HL-60 (cell line): ENCODE results near the gene KRTAP3-1.
"Not testable (repeated sequence)": the region's sequence is repeated elsewhere in the genome, so short reads cannot be mapped to it uniquely, and the experiment has no call there.

Experiments used
- DNase-seq, 2 experiments: peaks; one replicate each; pipeline ENCODE4 v3.0.0-alpha.2; 2010 to 2020; ENCODE audit warnings: low read depth in 1 of 2, low spot score in 1 of 2
- H3K27ac ChIP-seq: fragments of 250-450 bp; sonication (Bioruptor Pico); replicated peaks from 2 replicates; pipeline ENCODE4 v1.5.1; 2020; ENCODE audit warnings: mild to moderate bottlenecking, moderate library complexity
- H3K27me3 ChIP-seq: fragments of 250-450 bp; sonication (Bioruptor Pico); 2 replicates; pipeline ENCODE4 v1.5.1; 2021; ENCODE audit warnings: mild to moderate bottlenecking, moderate library complexity; ENCODE audit not compliant: insufficient read depth, poor library complexity, severe bottlenecking
- H3K4me3 ChIP-seq: replicated peaks from 2 replicates; pipeline ENCODE4 v1.5.1; 2011; ENCODE audit warnings: mild to moderate bottlenecking, control low read depth, low read length; ENCODE audit not compliant: insufficient read depth
- CTCF ChIP-seq: IDR thresholded peaks from one replicate; pipeline ENCODE4 v1.5.1; 2011; ENCODE audit warnings: low read length, control low read depth, inconsistent platforms; ENCODE audit not compliant: insufficient read depth
- GABPA ChIP-seq: IDR thresholded peaks from 2 replicates; pipeline ENCODE4 v1.6.1; 2012; ENCODE audit warnings: low read depth
- POLR2AphosphoS5 ChIP-seq: IDR thresholded peaks from 2 replicates; pipeline ENCODE4 v1.6.1; 2012; ENCODE audit warnings: low read depth
- REST ChIP-seq: IDR thresholded peaks from 2 replicates; pipeline ENCODE4 v1.6.1; 2012; ENCODE audit warnings: low read depth; ENCODE audit not compliant: insufficient replicate concordance
- SPI1 ChIP-seq: IDR thresholded peaks from 2 replicates; pipeline ENCODE4 v1.6.1; 2012; ENCODE audit warnings: low read depth, mild to moderate bottlenecking, borderline replicate concordance

KRTAP3-1 gene

GRCh38 chr17:41003926-41004325, 5.0 kb downstream of the KRTAP3-1 start:
- no peak overlapping the region for H3K4me3 ChIP-seq
- no peak for DNase-seq
- peaks cover 4% of the 10 kb centered on the region for H3K27me3 ChIP-seq
- no peak overlapping the region for H3K27ac ChIP-seq
- no peak for TF ChIP-seq SPI1
- no peak for TF ChIP-seq POLR2AphosphoS5
- TF ChIP-seq CTCF, result no peak
- TF ChIP-seq REST, result no peak
- TF ChIP-seq GABPA, result no peak

- TF ChIP-seq SPI1 (no peak), REST (no peak), GABPA (no peak), POLR2AphosphoS5 (no peak), CTCF (no peak)
- Histone ChIP-seq H3K27me3 (peaks cover 4% of the 10 kb centered on the region), H3K4me3 (no peak overlapping the region), H3K27ac (no peak overlapping the region)
- DNase-seq, result no peak
These were observed 6.1 kb downstream of the KRTAP3-1 start for GRCh38 chr17:41002814-41003213.

GRCh38 chr17:41001795-41002194, 7.1 kb downstream of the KRTAP3-1 start:
- Histone ChIP-seq H3K27me3 (peaks cover 4% of the 10 kb centered on the region), H3K4me3 (no peak overlapping the region), H3K27ac (no peak overlapping the region)
- no peak for DNase-seq
- no peak for TF ChIP-seq CTCF
- no peak for TF ChIP-seq SPI1
- no peak for TF ChIP-seq POLR2AphosphoS5
- TF ChIP-seq REST, result no peak
- no peak for TF ChIP-seq GABPA

GRCh38 chr17:40999563-40999962, 9.4 kb downstream of the KRTAP3-1 start, which contains the start of gene KRTAP3-2:
KRTAP3-2 (minus strand) TSS chr17:40999906; CDS start chr17:40999853, 53 bp downstream.
- not testable (repeated sequence) for H3K27ac ChIP-seq, H3K4me3 ChIP-seq, DNase-seq, H3K27me3 ChIP-seq
